IMR-90 (cell line): ENCODE data around the gene URB1. TPM values are rescaled to one million over a fixed set of nuclear protein-coding genes. Genes with fewer than 3 reads are reported as not detected.

ENCODE experiments used
- ATAC-seq: fragments of 200-7000 bp; cut with Tn5 transposase; 2 replicates; pipeline ENCODE4 v1.9.1; 2020; ENCODE audit warnings: low read depth, mild to moderate bottlenecking, moderate library complexity
- BruUV-seq: library from RNA; stranded (reverse); fragments of 400-500 nt; replicated peaks from 2 replicates; lab custom pipeline; 2021; lab: Mats Ljungman, UMichigan
- CTCF ChIA-PET: fragments of 300-600 bp; formaldehyde crosslinking; extraction: SDS; loops from one replicate; lab custom pipeline; 2021; ENCODE audit warnings: antibody characterized with exemption; lab: Yijun Ruan, JAX
- POLR2A ChIA-PET: fragments of 300-600 bp; sonication (Branson Sonifier 250); formaldehyde crosslinking; loops from one replicate; lab custom pipeline; 2022; ENCODE audit warnings: antibody characterized with exemption; ENCODE audit not compliant: unreplicated experiment; lab: Charles Lee
- DNase-seq: peaks from one replicate; pipeline ENCODE4 v3.0.0; 2013
- H2AFZ ChIP-seq: replicated peaks from 2 replicates; pipeline ENCODE3; 2013; ENCODE audit warnings: low read length, mild to moderate bottlenecking; ENCODE audit not compliant: poor library complexity
- H2AK5ac ChIP-seq: 2 replicates; pipeline ENCODE4 v1.6.1; 2013; ENCODE audit warnings: low read depth, low read length, inconsistent platforms
- H2AK9ac ChIP-seq: replicated peaks from 2 replicates; pipeline ENCODE3; 2013; ENCODE audit warnings: mild to moderate bottlenecking, low read depth, low read length, moderate library complexity; ENCODE audit not compliant: poor library complexity
- H2BK120ac ChIP-seq: 2 replicates; pipeline ENCODE4 v1.6.1; 2013; ENCODE audit warnings: low read depth, low read length, inconsistent platforms
- H2BK15ac ChIP-seq: 3 replicates; pipeline ENCODE4 v1.6.1; 2013; ENCODE audit warnings: low read depth, low read length, inconsistent platforms
- H2BK20ac ChIP-seq: 2 replicates; pipeline ENCODE4 v1.6.1; 2013; ENCODE audit warnings: low read depth, mild to moderate bottlenecking, inconsistent platforms, low read length, moderate library complexity
- H2BK5ac ChIP-seq: 2 replicates; pipeline ENCODE4 v1.6.1; 2013; ENCODE audit warnings: mild to moderate bottlenecking, low read depth, low read length, inconsistent platforms; ENCODE audit not compliant: poor library complexity, severe bottlenecking
- H3K14ac ChIP-seq: replicated peaks from 2 replicates; pipeline ENCODE4 v1.6.1; 2013; ENCODE audit warnings: low read depth, low read length, inconsistent platforms
- H3K18ac ChIP-seq: 2 replicates; pipeline ENCODE4 v1.6.1; 2013; ENCODE audit warnings: low read depth, low read length, control low read depth
- H3K23ac ChIP-seq: 2 replicates; pipeline ENCODE4 v1.6.1; 2013; ENCODE audit warnings: low read depth, low read length, inconsistent platforms
- H3K27ac ChIP-seq: 2 replicates; pipeline ENCODE4 v1.5.1; 2013; ENCODE audit warnings: mild to moderate bottlenecking, control low read depth, low read length; ENCODE audit not compliant: insufficient read depth
- H3K27me3 ChIP-seq: 2 replicates; pipeline ENCODE4 v1.6.1; 2013; ENCODE audit warnings: low read length; ENCODE audit not compliant: control insufficient read depth, insufficient read depth
- H3K36me3 ChIP-seq: 2 replicates; pipeline ENCODE4 v1.6.1; 2013; ENCODE audit warnings: low read length, mixed read lengths; ENCODE audit not compliant: control insufficient read depth, insufficient read depth
- H3K4ac ChIP-seq: 2 replicates; pipeline ENCODE4 v1.6.1; 2013; ENCODE audit warnings: low read depth, low read length, inconsistent platforms
- H3K4me1 ChIP-seq: 2 replicates; pipeline ENCODE4 v1.6.1; 2013; ENCODE audit warnings: low read length, mixed read lengths; ENCODE audit not compliant: control insufficient read depth, insufficient read depth
- H3K4me2 ChIP-seq: 2 replicates; pipeline ENCODE4 v1.6.1; 2013; ENCODE audit warnings: low read depth, mild to moderate bottlenecking, control low read depth, low read length, moderate library complexity
- H3K4me3 ChIP-seq: 2 replicates; pipeline ENCODE4 v1.5.1; 2013; ENCODE audit warnings: low read depth, mild to moderate bottlenecking, control low read depth, low read length, moderate library complexity; ENCODE audit not compliant: insufficient read depth
- H3K56ac ChIP-seq: 2 replicates; pipeline ENCODE4 v1.6.1; 2013; ENCODE audit warnings: low read length, inconsistent platforms; ENCODE audit not compliant: insufficient read depth; ENCODE audit errors: extremely low read depth
- H3K79me1 ChIP-seq, 2 experiments: 2 replicates each; pipeline ENCODE4 v1.6.1; 2013; ENCODE audit warnings: low read length in 2 of 2, inconsistent platforms in 1 of 2, low read depth in 1 of 2
- H3K9ac ChIP-seq: 2 replicates; pipeline ENCODE4 v1.6.1; 2013; ENCODE audit warnings: low read depth, low read length, control low read depth
- H3K9me1 ChIP-seq: 2 replicates; pipeline ENCODE4 v1.6.1; 2013; ENCODE audit warnings: low read length, inconsistent platforms; ENCODE audit not compliant: insufficient read depth
- H3K9me3 ChIP-seq: 2 replicates; pipeline ENCODE4 v1.6.1; 2013; ENCODE audit warnings: low read length; ENCODE audit not compliant: control insufficient read depth, insufficient read depth
- H4K20me1 ChIP-seq: 2 replicates; pipeline ENCODE4 v1.6.1; 2013; ENCODE audit warnings: low read length, inconsistent platforms; ENCODE audit not compliant: insufficient read depth
- H4K5ac ChIP-seq: 2 replicates; pipeline ENCODE4 v1.6.1; 2013; ENCODE audit warnings: mild to moderate bottlenecking, low read depth, low read length, control low read depth
- H4K8ac ChIP-seq, 2 experiments: 2 replicates each; pipeline ENCODE4 v1.6.1; 2013; ENCODE audit warnings: low read depth in 2 of 2, low read length in 2 of 2, control low read depth in 1 of 2, inconsistent platforms in 1 of 2
- H4K91ac ChIP-seq: 2 replicates; pipeline ENCODE4 v1.6.1; 2013; ENCODE audit warnings: low read depth, low read length, inconsistent platforms; ENCODE audit not compliant: insufficient read depth
- BHLHE40 ChIP-seq: fragments of 150-350 bp; IDR thresholded peaks from 2 replicates; pipeline ENCODE4 v1.6.1; 2016; ENCODE audit warnings: mild to moderate bottlenecking, low read depth, low read length
- CEBPB ChIP-seq: IDR thresholded peaks from 2 replicates; pipeline ENCODE4 v1.6.1; 2012; ENCODE audit warnings: low read depth, low read length, improper control_type of control experiment
- ELK1 ChIP-seq: fragments of 150-350 bp; IDR thresholded peaks from 2 replicates; pipeline ENCODE4 v1.6.1; 2016; ENCODE audit warnings: low read depth, mild to moderate bottlenecking, low read length, moderate library complexity, borderline replicate concordance
- MAFK ChIP-seq: IDR thresholded peaks from 2 replicates; pipeline ENCODE4 v1.6.1; 2012; ENCODE audit warnings: low read depth, low read length, improper control_type of control experiment
- NFE2L2 ChIP-seq: fragments of 150-350 bp; IDR thresholded peaks from 2 replicates; pipeline ENCODE4 v1.6.1; 2016; ENCODE audit warnings: low read depth, mild to moderate bottlenecking, low read length
- POLR2A ChIP-seq: IDR thresholded peaks from 2 replicates; pipeline ENCODE4 v1.6.1; 2012; ENCODE audit warnings: mild to moderate bottlenecking, low read depth, low read length
- WGBS, 2 experiments: methylation state at CpG; one replicate each; pipeline versions ENCODE4 v1.1.5 to v1.1.7; 2013; ENCODE audit warnings: missing lambda C conversion rate in 2 of 2; ENCODE audit not compliant: insufficient read length in 1 of 2; ENCODE audit errors: extremely low coverage in 2 of 2; 5-methylcytosine and 5-hydroxymethylcytosine counted together
- dilution Hi-C: fragments of 300-500 bp; cut with HindIII; formaldehyde crosslinking; loops from one replicate; pipeline ENCODE4 v1.14.3; 2018; ENCODE audit warnings: low sequenced_read_pairs; ENCODE audit not compliant: unreplicated experiment
- in situ Hi-C: fragments of 300-500 bp; cut with MboI; formaldehyde crosslinking; loops from 3 replicates; pipeline ENCODE4 v1.14.3; 2019; ENCODE audit warnings: low sequenced_read_pairs, inconsistent platforms, mixed read lengths
- intact Hi-C: fragments of 100-400 bp; cut with micrococcal nuclease; formaldehyde crosslinking; loops from 2 replicates; pipeline ENCODE4 v1.10.0; 2022
- polyA plus RNA-seq, 3 experiments: library from polyadenylated mRNA; depleted of rRNA; stranded (reverse); fragments of >200 nt; gene quantifications; 2 replicates each; pipeline ENCODE4 v1.2.3, GENCODE V29; 2012; ENCODE audit warnings: low replicate concordance in 1 of 3
- total RNA-seq: library from RNA; depleted of rRNA; stranded (reverse); fragments of >200 nt; gene quantifications from 2 replicates; pipeline ENCODE4 v1.2.3, GENCODE V29; 2012

Gene URB1
- total and polyA plus RNA-seq, 2 of the 4 experiments (the other 2 are of a cell fraction), result 9.2 to 12.7 TPM

- ChIA-PET POLR2A (no interaction called here), CTCF (no interaction called here)
- no peak overlapping the region for H3K9ac ChIP-seq
- no peak overlapping the region for H2BK15ac ChIP-seq
- H3K36me3 ChIP-seq, result peaks cover 69% of the 10 kb centered on the region
- BruUV-seq, result no TSS peak
- DNase-seq (no peak), ATAC-seq (no peak)
- H3K4me1 ChIP-seq, result no peaks in the 10 kb centered on the region
- in situ Hi-C loops (no loop called here), intact Hi-C loops (no loop called here), dilution Hi-C loops (no loop called here)
- H3K27me3 ChIP-seq, result no peaks in the 10 kb centered on the region
- no peak overlapping the region for H3K56ac ChIP-seq
- no peak overlapping the region for H2BK20ac ChIP-seq
- H3K14ac ChIP-seq, result no peak overlapping the region
- H3K4me3 ChIP-seq, result no peak overlapping the region
- H3K9me1 ChIP-seq, result peaks cover 3% of the 10 kb centered on the region; the same call in 1 of the 2 replicates
- TF ChIP-seq MAFK, result no peak
- TF ChIP-seq BHLHE40, result no peak
- no peak for TF ChIP-seq CEBPB
- no peak for TF ChIP-seq NFE2L2
- TF ChIP-seq POLR2A, result no peak
- TF ChIP-seq ELK1, result no peak
- peaks cover under 1 to 3% of the 10 kb centered on the region in 2 experiments; a peak in 2 of 4 replicates for H3K79me1 ChIP-seq
- H3K4me2 ChIP-seq, result no peak overlapping the region
- H4K20me1 ChIP-seq, result no peaks in the 10 kb centered on the region; the same call in 1 of the 2 replicates
- H4K91ac ChIP-seq, result no peak overlapping the region
- no peak overlapping the region for H4K5ac ChIP-seq
- H3K23ac ChIP-seq, result no peak overlapping the region
- no peak overlapping the region for H3K18ac ChIP-seq
- H2AFZ ChIP-seq, result no peak overlapping the region
- no peak overlapping the region for H2AK5ac ChIP-seq
- no peak overlapping the region for H3K4ac ChIP-seq
- 97% methylated on average over 4 of the region's 9 CpGs; no CpG with 5 or more reads in 1 of the 2 experiments for WGBS, 2 experiments
- H3K9me3 ChIP-seq, result no peaks in the 10 kb centered on the region
- H2BK5ac ChIP-seq, result no peak overlapping the region
- no peak overlapping the region for H2AK9ac ChIP-seq
- H4K8ac ChIP-seq, result no peak overlapping the region
- no peak overlapping the region for H2BK120ac ChIP-seq
- H3K27ac ChIP-seq, result no peak overlapping the region
Observed at GRCh38 chr21:32317726-32318125, 75.1 kb downstream of the URB1 start.
